PC-9 (cell line): ENCODE results near the gene TBC1D2B.

Experiments used
- EZH2 ChIP-seq: fragments of 200-600 bp; sonication (generic); IDR thresholded peaks from 2 replicates; pipeline ENCODE4 v1.8.0; 2017; ENCODE audit warnings: antibody characterized with exemption, low read depth
- TF ChIP-seq, protein P1 (sequence below): fragments of 200-600 bp; sonication (generic); conservative IDR thresholded peaks from 2 replicates; pipeline ENCODE4 v1.6.1; 2017; ENCODE audit warnings: mixed run types, antibody characterized with exemption, mild to moderate bottlenecking, moderate library complexity

- TF ChIP-seq, protein P1, sequence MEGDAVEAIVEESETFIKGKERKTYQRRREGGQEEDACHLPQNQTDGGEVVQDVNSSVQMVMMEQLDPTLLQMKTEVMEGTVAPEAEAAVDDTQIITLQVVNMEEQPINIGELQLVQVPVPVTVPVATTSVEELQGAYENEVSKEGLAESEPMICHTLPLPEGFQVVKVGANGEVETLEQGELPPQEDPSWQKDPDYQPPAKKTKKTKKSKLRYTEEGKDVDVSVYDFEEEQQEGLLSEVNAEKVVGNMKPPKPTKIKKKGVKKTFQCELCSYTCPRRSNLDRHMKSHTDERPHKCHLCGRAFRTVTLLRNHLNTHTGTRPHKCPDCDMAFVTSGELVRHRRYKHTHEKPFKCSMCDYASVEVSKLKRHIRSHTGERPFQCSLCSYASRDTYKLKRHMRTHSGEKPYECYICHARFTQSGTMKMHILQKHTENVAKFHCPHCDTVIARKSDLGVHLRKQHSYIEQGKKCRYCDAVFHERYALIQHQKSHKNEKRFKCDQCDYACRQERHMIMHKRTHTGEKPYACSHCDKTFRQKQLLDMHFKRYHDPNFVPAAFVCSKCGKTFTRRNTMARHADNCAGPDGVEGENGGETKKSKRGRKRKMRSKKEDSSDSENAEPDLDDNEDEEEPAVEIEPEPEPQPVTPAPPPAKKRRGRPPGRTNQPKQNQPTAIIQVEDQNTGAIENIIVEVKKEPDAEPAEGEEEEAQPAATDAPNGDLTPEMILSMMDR: no peak
- TF ChIP-seq EZH2: no peak
These were observed 74.5 kb downstream of the TBC1D2B start for GRCh38 chr15:78002996-78003395.
